Sigmoid colon (tissue), 7 donors: ENCODE data around the gene ANGPTL8. TPM values are rescaled to one million over a fixed set of nuclear protein-coding genes. Genes with fewer than 3 reads are reported as not detected.

Experiments used
- DNase-seq: peaks from one replicate; pipeline ENCODE4 v3.0.0-alpha.2; 2019
- H3K27ac ChIP-seq, 4 donors: fragments of 200-600 bp; sonication (generic); one replicate each; pipeline ENCODE4 v1.5.1; 2016 to 2019; ENCODE audit warnings: mild to moderate bottlenecking in 1 of 4
- H3K27me3 ChIP-seq, 3 donors: fragments of 200-600 bp; sonication (generic); one replicate each; pipeline ENCODE4 v1.5.1; 2019; ENCODE audit warnings: mild to moderate bottlenecking in 1 of 3
- H3K36me3 ChIP-seq, 4 donors: fragments of 200-600 bp; sonication (generic); one replicate each; pipeline ENCODE4 v1.5.1; 2016 to 2019
- H3K4me1 ChIP-seq, 4 donors: fragments of 200-600 bp; sonication (generic); one replicate each; pipeline ENCODE4 v1.5.1; 2017 to 2019
- H3K4me3 ChIP-seq, 4 donors: fragments of 200-600 bp; sonication (generic); one replicate each; pipeline ENCODE4 v1.5.1; 2017 to 2019; ENCODE audit warnings: mild to moderate bottlenecking in 2 of 4, moderate library complexity in 1 of 4
- H3K9me3 ChIP-seq, 4 donors: fragments of 200-600 bp in 3 of 4; sonication (generic) in 3 of 4; one replicate each; pipeline versions ENCODE4 v1.5.1 to v1.6.1; 2013 to 2019
- CTCF ChIP-seq, 4 experiments: fragments of 450-650 bp in 3 of 4; fragments of 200-600 bp in 1 of 4; IDR thresholded peaks; one replicate each; pipeline ENCODE4 v1.5.1; 2016 to 2019; ENCODE audit warnings: antibody characterized with exemption in 4 of 4, mild to moderate bottlenecking in 3 of 4, moderate library complexity in 2 of 4
- EP300 ChIP-seq, 4 donors: sonication (generic); formaldehyde crosslinking; IDR thresholded peaks; one replicate each; pipeline ENCODE4 v1.6.1; 2017; ENCODE audit warnings: antibody characterized with exemption in 4 of 4
- POLR2A ChIP-seq, 2 donors: fragments of 450-650 bp; IDR thresholded peaks; one replicate each; pipeline ENCODE4 v1.6.1; 2016; ENCODE audit warnings: antibody characterized with exemption in 2 of 2, mild to moderate bottlenecking in 2 of 2, moderate library complexity in 2 of 2
- POLR2AphosphoS5 ChIP-seq, 4 donors: sonication (generic); formaldehyde crosslinking; IDR thresholded peaks; one replicate each; pipeline ENCODE4 v1.6.1; 2017; ENCODE audit warnings: antibody characterized with exemption in 4 of 4
- WGBS, 2 donors: extraction: QIAGEN DNeasy Blood & Tissue Kit; methylation state at CpG; one replicate each; pipeline ENCODE4 v1.1.7; 2013; 5-methylcytosine and 5-hydroxymethylcytosine counted together
- intact Hi-C: fragments of 100-400 bp; cut with DNase I; formaldehyde crosslinking; loops from one replicate; pipeline ENCODE4 v1.15.1; 2023
- polyA plus RNA-seq, 3 donors: library from polyadenylated mRNA; stranded (reverse); fragments of 200-250 nt; gene quantifications; one replicate each; pipeline ENCODE4 v1.2.3, GENCODE V29; 2013
- total RNA-seq, 4 donors: library from RNA; depleted of rRNA; stranded (reverse); fragments of >200 nt; gene quantifications; one replicate each; pipeline ENCODE4 v1.1.0, GENCODE V29; 2016
- donor health status: healthy with polysubstance abuse.
- donor health status: Bipolar disorder and iron deficiency.
- donor health status: healthy.

Gene ANGPTL8
- total and polyA plus RNA-seq, 7 donors = 8.1 TPM; not detected in 6

GRCh38 chr19:11273296-11273695, 33.9 kb downstream of the ANGPTL8 start:
- no peak for DNase-seq
- 55 to 61% methylated on average over 2 of the region's 2 CpGs for WGBS, 2 donors
- Histone ChIP-seq H3K36me3 (no peaks in the 10 kb centered on the region), H3K4me1 (peaks cover 0 to 16% (median 15%) of the 10 kb centered on the region in 4 donors), H3K9me3 (no peaks in the 10 kb centered on the region), H3K27ac (no peak overlapping the region), H3K27me3 (no peaks in the 10 kb centered on the region), H3K4me3 (no peak overlapping the region)
- TF ChIP-seq EP300 (IDR thresholded peaks at IDR 0.05) (no peak), CTCF (IDR thresholded peaks at IDR 0.05) (no peak), POLR2A (IDR thresholded peaks at IDR 0.05) (no peak), POLR2AphosphoS5 (IDR thresholded peaks at IDR 0.05) (no peak)
- intact Hi-C loops = no loop called here

- no peaks in the 10 kb centered on the region for H3K27me3 ChIP-seq
- no peaks in the 10 kb centered on the region for H3K9me3 ChIP-seq
- no peaks in the 10 kb centered on the region for H3K36me3 ChIP-seq
- WGBS, 2 donors = 77 to 87% methylated on average over 5 of the region's 5 CpGs
- no peak overlapping the region for H3K27ac ChIP-seq
- intact Hi-C loops = no loop called here
- DNase-seq = no peak
- peaks cover 0 to 10% (median 9%) of the 10 kb centered on the region in 4 donors for H3K4me1 ChIP-seq
- H3K4me3 ChIP-seq = no peak overlapping the region
- TF ChIP-seq POLR2AphosphoS5 (IDR thresholded peaks at IDR 0.05) (no peak), EP300 (IDR thresholded peaks at IDR 0.05) (no peak), POLR2A (IDR thresholded peaks at IDR 0.05) (no peak)
Measured at GRCh38 chr19:11273989-11274388, 34.6 kb downstream of the ANGPTL8 start.

- no peak for TF ChIP-seq POLR2A (IDR thresholded peaks at IDR 0.05)
- TF ChIP-seq POLR2AphosphoS5 (IDR thresholded peaks at IDR 0.05) = no peak
- TF ChIP-seq EP300 (IDR thresholded peaks at IDR 0.05) = no peak
- no peak for TF ChIP-seq CTCF (IDR thresholded peaks at IDR 0.05)
- WGBS, 2 donors = 69 to 71% methylated on average over 4 of the region's 4 CpGs
- H3K27ac ChIP-seq = no peak overlapping the region
- no peak overlapping the region for H3K4me3 ChIP-seq
- intact Hi-C loops = no loop called here
- no peaks in the 10 kb centered on the region for H3K27me3 ChIP-seq
- DNase-seq = no peak
- no peaks in the 10 kb centered on the region for H3K9me3 ChIP-seq
- H3K4me1 ChIP-seq = peaks cover 0 to 3% (median 3%) of the 10 kb centered on the region in 4 donors
- H3K36me3 ChIP-seq = no peaks in the 10 kb centered on the region
Measured at GRCh38 chr19:11274533-11275086, 35.2 kb downstream of the ANGPTL8 start.

GRCh38 chr19:11278670-11279069, 39.3 kb downstream of the ANGPTL8 start:
- intact Hi-C loops = no loop called here
- no peak overlapping the region for H3K4me3 ChIP-seq
- H3K9me3 ChIP-seq = no peaks in the 10 kb centered on the region
- no peak for DNase-seq
- TF ChIP-seq EP300 (IDR thresholded peaks at IDR 0.05) = no peak
- TF ChIP-seq CTCF (IDR thresholded peaks at IDR 0.05) = no peak
- no peak for TF ChIP-seq POLR2A (IDR thresholded peaks at IDR 0.05)
- TF ChIP-seq POLR2AphosphoS5 (IDR thresholded peaks at IDR 0.05) = no peak
- no peaks in the 10 kb centered on the region for H3K36me3 ChIP-seq
- no peaks in the 10 kb centered on the region for H3K27me3 ChIP-seq
- WGBS, 2 donors = 50 to 68% methylated on average over 6 of the region's 6 CpGs
- no peak overlapping the region for H3K27ac ChIP-seq
- no peaks in the 10 kb centered on the region for H3K4me1 ChIP-seq

GRCh38 chr19:11279505-11280236, 40.3 kb downstream of the ANGPTL8 start:
- DNase-seq = no peak
- H3K27me3 ChIP-seq = no peaks in the 10 kb centered on the region
- 50 to 88% methylated on average over 5 of the region's 5 CpGs for WGBS, 2 donors
- TF ChIP-seq POLR2A (IDR thresholded peaks at IDR 0.05) (no peak), CTCF (IDR thresholded peaks at IDR 0.05) (no peak), EP300 (IDR thresholded peaks at IDR 0.05) (no peak), POLR2AphosphoS5 (IDR thresholded peaks at IDR 0.05) (no peak)
- no peaks in the 10 kb centered on the region for H3K9me3 ChIP-seq
- no peaks in the 10 kb centered on the region for H3K4me1 ChIP-seq
- intact Hi-C loops = no loop called here
- no peak overlapping the region for H3K27ac ChIP-seq
- no peak overlapping the region for H3K4me3 ChIP-seq
- H3K36me3 ChIP-seq = no peaks in the 10 kb centered on the region
